Neuronal stem cell (in vitro differentiated cells): ENCODE results near the gene TANK.

ENCODE experiments used
- DNase-seq: peaks from one replicate; pipeline ENCODE4 v3.0.0-alpha.2; 2013; ENCODE audit warnings: low spot score
- H2AFZ ChIP-seq: one replicate; pipeline ENCODE4 v1.6.1; 2013; ENCODE audit warnings: mild to moderate bottlenecking, low read length, inconsistent platforms
- H2AK5ac ChIP-seq: 2 replicates; pipeline ENCODE4 v1.6.1; 2013; ENCODE audit warnings: low read depth, mild to moderate bottlenecking, inconsistent platforms, low read length, moderate library complexity, mixed read lengths
- H2BK120ac ChIP-seq: 2 replicates; pipeline ENCODE4 v1.6.1; 2013; ENCODE audit warnings: low read depth, mild to moderate bottlenecking, inconsistent platforms, low read length, moderate library complexity, mixed read lengths
- H2BK12ac ChIP-seq: one replicate; pipeline ENCODE4 v1.6.1; 2013; ENCODE audit warnings: low read length, inconsistent platforms
- H2BK15ac ChIP-seq: 2 replicates; pipeline ENCODE4 v1.6.1; 2013; ENCODE audit warnings: mild to moderate bottlenecking, low read length, inconsistent platforms, mixed read lengths
- H2BK5ac ChIP-seq: one replicate; pipeline ENCODE4 v1.6.1; 2013; ENCODE audit warnings: inconsistent platforms, mild to moderate bottlenecking, low read length, moderate library complexity
- H3K14ac ChIP-seq: one replicate; pipeline ENCODE4 v1.6.1; 2013; ENCODE audit warnings: low read length, inconsistent platforms
- H3K18ac ChIP-seq: 2 replicates; pipeline ENCODE4 v1.6.1; 2013; ENCODE audit warnings: low read length, inconsistent platforms
- H3K23ac ChIP-seq: 2 replicates; pipeline ENCODE4 v1.6.1; 2013; ENCODE audit warnings: low read depth, mild to moderate bottlenecking, mixed read lengths, low read length, inconsistent platforms; ENCODE audit not compliant: poor library complexity
- H3K27ac ChIP-seq: replicated peaks from 3 replicates; pipeline ENCODE4 v1.5.1; 2013; ENCODE audit warnings: low read length, inconsistent platforms
- H3K27me3 ChIP-seq, 3 experiments: 2 replicates each; pipeline ENCODE4 v1.6.1; 2013; ENCODE audit warnings: low read length in 3 of 3, mild to moderate bottlenecking in 2 of 3, inconsistent platforms in 1 of 3, low read depth in 1 of 3, mixed read lengths in 1 of 3, moderate library complexity in 1 of 3; ENCODE audit not compliant: control insufficient read depth in 3 of 3, insufficient read depth in 3 of 3
- H3K36me3 ChIP-seq, 2 donors: replicated peaks in 1 of 2; 2 replicates each; pipeline ENCODE4 v1.6.1; 2013; ENCODE audit warnings: low read length in 2 of 2; ENCODE audit not compliant: control insufficient read depth in 2 of 2, insufficient read depth in 2 of 2
- H3K4ac ChIP-seq: 2 replicates; pipeline ENCODE4 v1.6.1; 2013; ENCODE audit warnings: inconsistent platforms, mild to moderate bottlenecking, low read length, moderate library complexity
- H3K4me1 ChIP-seq, 2 donors: 1 replicate in 1 of 2; 2 replicates in 1 of 2; pipeline ENCODE4 v1.6.1; 2013; ENCODE audit warnings: low read length in 2 of 2, low read depth in 1 of 2; ENCODE audit not compliant: control insufficient read depth in 2 of 2, insufficient read depth in 1 of 2
- H3K4me2 ChIP-seq: one replicate; pipeline ENCODE4 v1.6.1; 2013; ENCODE audit warnings: mild to moderate bottlenecking, low read length, inconsistent platforms; ENCODE audit not compliant: insufficient read depth, poor library complexity, severe bottlenecking
- H3K4me3 ChIP-seq, 2 donors: 2 replicates each; pipeline ENCODE4 v1.5.1; 2013; ENCODE audit warnings: low read length in 2 of 2, mild to moderate bottlenecking in 2 of 2, inconsistent platforms in 1 of 2, moderate library complexity in 1 of 2
- H3K79me1 ChIP-seq: one replicate; pipeline ENCODE4 v1.6.1; 2013; ENCODE audit warnings: low read depth, mild to moderate bottlenecking, inconsistent platforms, low read length, moderate library complexity
- H3K9ac ChIP-seq: one replicate; pipeline ENCODE4 v1.6.1; 2013; ENCODE audit warnings: mild to moderate bottlenecking, low read depth, low read length, inconsistent platforms; ENCODE audit not compliant: poor library complexity
- H3K9me3 ChIP-seq, 2 donors: replicated peaks in 1 of 2; 2 replicates each; pipeline versions ENCODE3 to v1.6.1; 2013; ENCODE audit warnings: low read length in 2 of 2, mild to moderate bottlenecking in 2 of 2, inconsistent platforms in 1 of 2, low read depth in 1 of 2, mixed read lengths in 1 of 2, moderate library complexity in 1 of 2; ENCODE audit not compliant: control insufficient read depth in 2 of 2, insufficient read depth in 1 of 2
- H4K8ac ChIP-seq: one replicate; pipeline ENCODE4 v1.6.1; 2013; ENCODE audit warnings: low read depth, mild to moderate bottlenecking, inconsistent platforms, low read length, moderate library complexity
- H4K91ac ChIP-seq: one replicate; pipeline ENCODE4 v1.6.1; 2013; ENCODE audit warnings: low read length, low read depth, mild to moderate bottlenecking, inconsistent platforms; ENCODE audit not compliant: poor library complexity
- WGBS, 2 donors: extraction: QIAGEN DNeasy Blood & Tissue Kit; methylation state at CpG; one replicate each; pipeline ENCODE4 v1.1.7; 2013; ENCODE audit warnings: missing lambda C conversion rate in 2 of 2, mixed read lengths in 1 of 2; ENCODE audit not compliant: insufficient read length in 2 of 2, insufficient replicate concordance in 1 of 2; ENCODE audit errors: extremely low coverage in 2 of 2; 5-methylcytosine and 5-hydroxymethylcytosine counted together

Gene TANK

DNA sequence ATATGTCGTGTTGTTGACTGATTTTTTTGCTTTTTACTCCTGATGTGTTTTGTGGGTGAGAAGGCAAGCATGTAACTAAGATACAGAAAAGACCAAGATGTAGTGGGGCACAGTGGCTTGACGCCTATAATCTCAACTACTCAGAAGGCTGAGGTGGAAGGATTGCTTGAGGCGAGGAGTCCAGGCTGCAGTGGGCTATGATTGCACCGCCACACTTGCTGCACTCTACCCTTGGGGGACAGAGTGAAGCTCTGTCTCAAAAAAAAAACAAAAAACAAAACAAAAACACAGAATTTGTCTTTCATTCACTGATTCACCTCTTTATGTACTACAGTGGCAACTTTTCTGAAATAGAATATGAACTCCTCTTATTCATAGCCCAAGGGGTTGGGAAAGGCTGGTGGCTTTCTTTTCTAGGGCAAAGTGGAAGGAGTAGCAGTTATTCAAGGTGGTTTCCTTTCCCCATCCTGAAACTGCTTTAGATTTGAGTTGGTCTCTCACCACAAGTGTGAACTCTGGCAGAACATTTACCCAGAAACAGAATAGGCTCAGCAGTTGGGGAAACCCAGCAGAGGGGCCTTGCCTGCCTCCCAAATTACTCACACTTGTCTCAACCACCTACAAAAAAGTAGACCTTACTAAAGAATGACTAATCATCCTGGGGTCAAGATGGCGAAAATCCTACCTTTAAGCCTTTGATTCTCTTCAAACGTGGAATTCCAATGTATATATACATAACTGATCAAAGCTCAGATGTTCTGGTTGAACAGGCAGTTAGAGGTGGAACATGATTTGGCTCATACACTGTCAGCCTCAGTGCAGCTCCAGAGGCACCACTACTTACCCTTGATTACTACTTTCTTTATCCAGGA, 6.5 kb downstream of the TANK start:
- DNase-seq, result no peak
- Histone ChIP-seq H3K9me3 (no peaks in the 10 kb centered on the region), H3K9ac (no peak overlapping the region), H3K27ac (no peak overlapping the region), H2BK12ac (no peak overlapping the region), H2AK5ac (no peak overlapping the region), H4K91ac (no peak overlapping the region), H3K4me2 (no peak overlapping the region), H3K23ac (no peak overlapping the region), H3K4me1 (no peaks in the 10 kb centered on the region), H3K79me1 (no peaks in the 10 kb centered on the region), H4K8ac (no peak overlapping the region), H2BK120ac (no peak overlapping the region), H3K18ac (no peak overlapping the region), H3K14ac (no peak overlapping the region), H2AFZ (no peak overlapping the region), H3K4ac (no peak overlapping the region), H2BK5ac (no peak overlapping the region), H3K4me3 (no peak overlapping the region), H3K36me3 (peaks cover 1 to 34% of the 10 kb centered on the region in 2 donors), H3K27me3 (no peaks in the 10 kb centered on the region), H2BK15ac (no peak overlapping the region)
- no CpG with 5 or more reads among the region's 6 CpGs for WGBS, 2 donors

DNA sequence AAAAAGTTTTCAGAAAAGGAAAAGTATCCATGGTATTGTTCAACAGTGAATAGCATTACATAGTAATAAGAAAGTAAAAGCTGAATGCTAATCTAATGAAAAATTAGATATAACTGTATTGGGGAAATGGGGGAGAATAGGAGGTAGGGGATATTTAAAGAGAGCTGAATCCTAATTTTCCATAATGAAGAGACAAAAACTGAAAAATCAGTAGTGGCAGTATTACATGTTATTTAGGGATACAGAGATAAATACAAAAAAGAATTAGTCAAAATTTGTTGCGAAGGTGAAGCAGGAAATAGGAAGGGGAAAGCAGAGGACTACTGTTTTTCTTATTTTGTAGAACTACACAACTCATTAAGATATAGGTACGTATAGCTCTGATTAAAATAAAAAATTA, 9.1 kb downstream of the TANK start:
- Histone ChIP-seq H2BK12ac (no peak overlapping the region), H3K4me2 (no peak overlapping the region), H3K36me3 (peaks cover 0 to 16% of the 10 kb centered on the region in 2 donors), H3K27ac (no peak overlapping the region), H2AK5ac (no peak overlapping the region), H2BK15ac (no peak overlapping the region), H3K4me3 (no peak overlapping the region), H3K79me1 (no peaks in the 10 kb centered on the region), H2AFZ (no peak overlapping the region), H3K9ac (no peak overlapping the region), H3K23ac (no peak overlapping the region), H2BK5ac (no peak overlapping the region), H3K27me3 (no peaks in the 10 kb centered on the region), H3K4ac (no peak overlapping the region), H4K8ac (no peak overlapping the region), H3K9me3 (no peaks in the 10 kb centered on the region), H3K4me1 (no peaks in the 10 kb centered on the region), H4K91ac (no peak overlapping the region), H3K14ac (no peak overlapping the region), H2BK120ac (no peak overlapping the region), H3K18ac (no peak overlapping the region)
- no peak for DNase-seq
- WGBS, 2 donors, result no CpG with 5 or more reads among the region's 2 CpGs

DNA sequence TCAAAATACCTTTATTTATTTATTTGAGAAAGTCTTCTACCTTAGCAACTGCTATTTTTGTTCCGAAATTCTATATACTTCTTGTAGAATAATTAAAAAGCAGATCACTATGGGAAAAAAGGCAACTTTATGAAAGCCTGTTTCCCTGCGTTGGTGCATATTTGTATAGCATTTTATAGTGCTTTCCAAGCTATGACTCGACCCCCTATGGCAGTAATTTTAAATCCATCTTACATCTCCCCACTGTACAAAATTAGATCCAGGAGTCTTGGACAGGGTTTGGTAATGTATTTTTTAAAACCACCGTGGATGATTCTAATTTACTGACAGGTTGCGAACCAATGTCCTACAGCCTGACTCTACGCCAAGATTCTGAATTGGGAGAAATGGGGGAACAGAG, 10.1 kb downstream of the TANK start:
- no peak overlapping the region for H3K18ac ChIP-seq
- H4K8ac ChIP-seq, result no peak overlapping the region
- H2BK15ac ChIP-seq, result no peak overlapping the region
- no CpG with 5 or more reads among the region's 6 CpGs for WGBS, 2 donors
- no peak overlapping the region for H3K27ac ChIP-seq
- no peaks in the 10 kb centered on the region for H3K27me3 ChIP-seq
- no peak overlapping the region for H3K14ac ChIP-seq
- no peak overlapping the region for H3K4me3 ChIP-seq
- H2AFZ ChIP-seq, result no peak overlapping the region
- no peaks in the 10 kb centered on the region for H3K9me3 ChIP-seq
- no peak overlapping the region for H2AK5ac ChIP-seq
- no peak overlapping the region for H3K9ac ChIP-seq
- DNase-seq, result no peak
- no peaks in the 10 kb centered on the region for H3K79me1 ChIP-seq
- no peak overlapping the region for H2BK5ac ChIP-seq
- no peak overlapping the region for H3K4ac ChIP-seq
- no peak overlapping the region for H2BK120ac ChIP-seq
- H3K36me3 ChIP-seq, result peaks cover 0 to 9% of the 10 kb centered on the region in 2 donors
- no peak overlapping the region for H3K23ac ChIP-seq
- no peak overlapping the region for H4K91ac ChIP-seq
- H2BK12ac ChIP-seq, result no peak overlapping the region
- H3K4me1 ChIP-seq, result no peaks in the 10 kb centered on the region
- no peak overlapping the region for H3K4me2 ChIP-seq

DNA sequence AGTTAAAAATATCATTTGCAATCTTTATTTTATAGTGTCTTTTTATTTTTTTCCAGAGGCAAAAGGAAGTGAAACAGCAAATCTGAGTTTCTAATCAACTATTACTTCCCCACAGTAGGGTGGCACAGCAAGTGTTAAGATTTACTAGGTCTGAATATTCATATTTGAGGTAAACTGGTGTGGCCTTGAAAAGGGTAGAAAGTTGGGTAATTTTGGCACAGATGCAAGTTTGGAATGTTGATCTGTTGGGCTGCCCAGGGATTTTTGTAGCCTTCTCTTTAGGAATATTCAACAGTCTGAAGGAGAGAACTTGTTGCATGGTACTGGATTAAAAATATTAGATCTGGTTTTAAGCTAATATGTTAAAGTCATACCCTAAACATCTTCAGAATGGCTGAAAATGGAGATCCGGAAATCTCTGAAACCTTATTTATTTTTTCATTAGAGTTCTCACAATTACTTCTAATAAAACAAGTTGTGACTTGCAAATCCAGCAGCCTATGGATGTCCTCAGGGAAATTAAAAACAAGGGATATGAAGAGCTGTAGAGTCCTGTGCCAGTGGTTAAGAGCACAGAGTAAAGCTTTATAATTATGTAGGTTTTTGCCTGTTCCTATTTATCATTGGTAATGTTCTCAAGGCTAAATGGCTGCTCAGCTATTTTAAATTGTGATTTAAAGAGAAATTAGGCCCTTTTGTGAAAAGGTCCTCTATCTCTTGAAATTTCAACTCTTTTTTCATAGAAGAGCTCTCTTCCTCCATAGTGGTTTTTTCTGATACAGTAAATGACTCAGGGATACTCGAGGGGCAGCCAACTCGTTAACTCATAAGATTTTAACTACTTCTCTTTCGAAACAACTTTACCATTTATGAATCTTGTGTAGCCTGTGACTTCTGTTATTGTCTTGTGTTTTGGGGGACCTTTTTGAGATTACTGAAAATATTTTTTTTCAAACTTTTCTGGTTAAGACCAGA, 11.0 kb downstream of the TANK start:
- no peak for DNase-seq
- no peaks in the 10 kb centered on the region for H3K4me1 ChIP-seq

More for the DNA sequence above, 11.0 kb downstream of the TANK start:
- no peak overlapping the region for H4K91ac ChIP-seq
- H2BK15ac ChIP-seq, result no peak overlapping the region
- H3K27ac ChIP-seq, result no peak overlapping the region
- H3K9ac ChIP-seq, result no peak overlapping the region
- H3K23ac ChIP-seq, result no peak overlapping the region
- H2AK5ac ChIP-seq, result no peak overlapping the region
- H3K27me3 ChIP-seq, result no peaks in the 10 kb centered on the region
- no peak overlapping the region for H2AFZ ChIP-seq
- no peak overlapping the region for H2BK120ac ChIP-seq
- H3K79me1 ChIP-seq, result no peaks in the 10 kb centered on the region
- WGBS, 2 donors, result no CpG with 5 or more reads among the region's 4 CpGs
- H3K14ac ChIP-seq, result no peak overlapping the region
- H3K18ac ChIP-seq, result no peak overlapping the region
- no peak overlapping the region for H3K4me2 ChIP-seq
- H3K4me3 ChIP-seq, result no peak overlapping the region
- H3K9me3 ChIP-seq, result no peaks in the 10 kb centered on the region
- H3K4ac ChIP-seq, result no peak overlapping the region
- no peak overlapping the region for H2BK5ac ChIP-seq
- H2BK12ac ChIP-seq, result no peak overlapping the region
- H3K36me3 ChIP-seq, result peaks cover 0 to under 1% of the 10 kb centered on the region in 2 donors
- no peak overlapping the region for H4K8ac ChIP-seq
